NCI-H1105 treated with DMSO at 0.1 percent for 48 hours (cell line): ENCODE measurements around the gene COL11A1.
"Not testable (repeated sequence)": the region's sequence is repeated elsewhere in the genome, so short reads cannot be mapped to it uniquely, and the experiment has no call there.

ENCODE experiments used
- DNase-seq: peaks from one replicate; lab custom pipeline; 2025; lab: John Stamatoyannopoulos, UW

COL11A1 gene

GRCh38 chr1:102836991-102837390 lies 271.3 kb downstream of the COL11A1 start:
- no peak for DNase-seq

GRCh38 chr1:102834688-102835320 lies 273.5 kb downstream of the COL11A1 start:
- no peak for DNase-seq

GRCh38 chr1:102833151-102833550 lies 275.2 kb downstream of the COL11A1 start:
- DNase-seq = no peak

GRCh38 chr1:102826706-102827105 lies 281.6 kb downstream of the COL11A1 start:
- not testable (repeated sequence) for DNase-seq
